CD4-positive, alpha-beta T cell (primary cell): ENCODE measurements around the gene KCNN3. TPM values are rescaled to one million over a fixed set of nuclear protein-coding genes. Genes with fewer than 3 reads are reported as not detected.

Experiments
- ATAC-seq: fragments of 200-7000 bp; cut with Tn5 transposase; one replicate; pipeline ENCODE4 v1.10.0; 2022; ENCODE audit warnings: mild to moderate bottlenecking; ENCODE audit not compliant: poor library complexity
- CTCF ChIA-PET: fragments of 350-600 bp; sonication (Branson Sonifier 250); formaldehyde crosslinking; loops from one replicate; lab custom pipeline; 2021; ENCODE audit warnings: antibody characterized with exemption, inconsistent platforms; lab: Charles Lee
- POLR2A ChIA-PET: fragments of 350-600 bp; sonication (Branson Sonifier 250); formaldehyde crosslinking; loops from one replicate; lab custom pipeline; 2021; ENCODE audit warnings: antibody characterized with exemption, inconsistent platforms; lab: Charles Lee
- DNase-seq, 14 experiments: peaks; one replicate each; pipeline ENCODE4 v3.0.0-alpha.2; 2013 to 2020; ENCODE audit warnings: mixed read lengths in 2 of 14
- H3K27ac ChIP-seq, 2 donors: one replicate each; pipeline versions ENCODE4 v1.5.1 to v1.7.0; 2013; ENCODE audit warnings: low read length in 2 of 2, low read depth in 1 of 2, mild to moderate bottlenecking in 1 of 2
- H3K27me3 ChIP-seq, 2 experiments: 1 replicate in 1 of 2; 2 replicates in 1 of 2; pipeline versions ENCODE4 v1.6.1 to v1.7.0; 2013; ENCODE audit warnings: low read length in 2 of 2, control low read depth in 1 of 2, mild to moderate bottlenecking in 1 of 2, moderate library complexity in 1 of 2; ENCODE audit not compliant: insufficient read depth in 2 of 2, control insufficient read depth in 1 of 2
- H3K36me3 ChIP-seq: one replicate; pipeline ENCODE4 v1.6.1; 2013; ENCODE audit warnings: low read length, control low read depth; ENCODE audit not compliant: insufficient read depth
- H3K4me1 ChIP-seq: one replicate; pipeline ENCODE4 v1.6.1; 2013; ENCODE audit warnings: low read length, control low read depth; ENCODE audit not compliant: insufficient read depth
- H3K4me3 ChIP-seq: one replicate; pipeline ENCODE4 v1.5.1; 2013; ENCODE audit warnings: mild to moderate bottlenecking, low read length, moderate library complexity
- H3K9me3 ChIP-seq, 2 experiments: 1 replicate in 1 of 2; 2 replicates in 1 of 2; pipeline versions ENCODE4 v1.6.1 to v1.7.0; 2013; ENCODE audit warnings: low read length in 2 of 2, mild to moderate bottlenecking in 2 of 2, control low read depth in 1 of 2, moderate library complexity in 1 of 2; ENCODE audit not compliant: control insufficient read depth in 1 of 2, insufficient read depth in 1 of 2
- H3K27ac Mint-ChIP-seq: one replicate; pipeline ENCODE4 v1.8.0; 2020; ENCODE audit warnings: mixed read lengths
- H3K27me3 Mint-ChIP-seq: one replicate; pipeline ENCODE4 v1.8.0; 2021; ENCODE audit warnings: mixed read lengths
- H3K36me3 Mint-ChIP-seq: one replicate; pipeline ENCODE4 v1.8.0; 2021; ENCODE audit warnings: low read depth, mixed read lengths
- H3K4me1 Mint-ChIP-seq: one replicate; pipeline ENCODE4 v1.8.0; 2021; ENCODE audit warnings: low read depth, mixed read lengths
- H3K4me3 Mint-ChIP-seq: one replicate; pipeline ENCODE4 v1.8.0; 2020; ENCODE audit warnings: mild to moderate bottlenecking, mixed read lengths
- H3K9me3 Mint-ChIP-seq: one replicate; pipeline ENCODE4 v1.8.0; 2020; ENCODE audit warnings: mixed read lengths
- intact Hi-C, 2 experiments: fragments of 100-400 bp; cut with DNase I in 1 of 2; cut with micrococcal nuclease in 1 of 2; formaldehyde crosslinking; loops; one replicate each; pipeline versions ENCODE4 v1.15.1 to v1.9.0; 2023 to 2025; cut with DNase I, micrococcal nuclease
- total RNA-seq, 174 experiments: library from RNA in 2 of 174; stranded (reverse) in 2 of 174; gene quantifications; one replicate each; pipeline ENCODE4 v1.2.3 and lab custom pipeline; 2021 to 2026
- TF ChIP-seq, protein P1 (sequence below): fragments of 200-600 bp; IDR thresholded peaks from one replicate; pipeline ENCODE4 v1.8.0; 2022; ENCODE audit warnings: antibody characterized with exemption, mild to moderate bottlenecking

The KCNN3 gene
- total RNA-seq, 2 experiments from 2014 or later = not detected

DNA sequence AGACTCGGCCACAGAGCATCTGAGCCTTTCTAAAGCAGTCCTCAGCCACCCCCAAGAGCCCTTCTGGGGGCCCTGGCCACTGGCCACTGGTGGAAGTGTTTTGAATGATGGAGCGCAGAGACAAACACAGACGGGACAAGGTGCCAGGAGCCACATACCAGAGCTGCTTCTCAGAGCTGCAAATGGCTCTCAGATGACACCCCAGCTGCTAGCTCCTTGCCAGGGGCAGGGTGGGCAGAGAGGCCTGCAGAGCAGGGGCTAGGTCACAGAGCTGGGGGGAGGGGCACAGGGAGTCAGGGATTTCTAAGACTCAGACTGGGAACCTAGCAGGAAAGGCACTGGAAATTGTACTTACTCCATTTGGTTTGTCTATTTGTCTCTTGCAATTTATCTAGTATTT is 30.4 kb downstream of the KCNN3 start:
- intact Hi-C loops = no loop called here
- Mint-ChIP-seq H3K27ac (no peak overlapping the region), H3K36me3 (no peaks in the 10 kb centered on the region), H3K9me3 (no peaks in the 10 kb centered on the region), H3K4me3 (no peak overlapping the region), H3K27me3 (no peaks in the 10 kb centered on the region), H3K4me1 (no peaks in the 10 kb centered on the region)
- Histone ChIP-seq H3K4me3 (no peak overlapping the region), H3K27me3 (peaks cover 0 to 3% of the 10 kb centered on the region in 2 experiments), H3K27ac (no peak overlapping the region), H3K36me3 (no peaks in the 10 kb centered on the region), H3K4me1 (no peaks in the 10 kb centered on the region), H3K9me3 (no peaks in the 10 kb centered on the region)
- TF ChIP-seq, protein P1, sequence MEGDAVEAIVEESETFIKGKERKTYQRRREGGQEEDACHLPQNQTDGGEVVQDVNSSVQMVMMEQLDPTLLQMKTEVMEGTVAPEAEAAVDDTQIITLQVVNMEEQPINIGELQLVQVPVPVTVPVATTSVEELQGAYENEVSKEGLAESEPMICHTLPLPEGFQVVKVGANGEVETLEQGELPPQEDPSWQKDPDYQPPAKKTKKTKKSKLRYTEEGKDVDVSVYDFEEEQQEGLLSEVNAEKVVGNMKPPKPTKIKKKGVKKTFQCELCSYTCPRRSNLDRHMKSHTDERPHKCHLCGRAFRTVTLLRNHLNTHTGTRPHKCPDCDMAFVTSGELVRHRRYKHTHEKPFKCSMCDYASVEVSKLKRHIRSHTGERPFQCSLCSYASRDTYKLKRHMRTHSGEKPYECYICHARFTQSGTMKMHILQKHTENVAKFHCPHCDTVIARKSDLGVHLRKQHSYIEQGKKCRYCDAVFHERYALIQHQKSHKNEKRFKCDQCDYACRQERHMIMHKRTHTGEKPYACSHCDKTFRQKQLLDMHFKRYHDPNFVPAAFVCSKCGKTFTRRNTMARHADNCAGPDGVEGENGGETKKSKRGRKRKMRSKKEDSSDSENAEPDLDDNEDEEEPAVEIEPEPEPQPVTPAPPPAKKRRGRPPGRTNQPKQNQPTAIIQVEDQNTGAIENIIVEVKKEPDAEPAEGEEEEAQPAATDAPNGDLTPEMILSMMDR = no peak
- ATAC-seq (no peak), DNase-seq (no peak)
- POLR2A ChIA-PET = no interaction called here
- CTCF ChIA-PET = no interaction called here

- Histone ChIP-seq H3K4me3 (no peak overlapping the region), H3K4me1 (no peaks in the 10 kb centered on the region), H3K36me3 (no peaks in the 10 kb centered on the region), H3K9me3 (no peaks in the 10 kb centered on the region), H3K27me3 (peaks cover 0 to 3% of the 10 kb centered on the region in 2 experiments), H3K27ac (no peak overlapping the region)
- Mint-ChIP-seq H3K27ac (no peak overlapping the region), H3K27me3 (no peaks in the 10 kb centered on the region), H3K4me1 (no peaks in the 10 kb centered on the region), H3K9me3 (no peaks in the 10 kb centered on the region), H3K4me3 (no peak overlapping the region), H3K36me3 (no peaks in the 10 kb centered on the region)
- ChIA-PET CTCF (no interaction called here), POLR2A (no interaction called here)
- DNase-seq (no peak), ATAC-seq (no peak)
- TF ChIP-seq, protein P1 = no peak
- intact Hi-C loops = no loop called here
Observed at GRCh38 chr1:154838988-154839387, 31.1 kb downstream of the KCNN3 start.

GRCh38 chr1:154838461-154838860 is 31.6 kb downstream of the KCNN3 start:
- Mint-ChIP-seq H3K27me3 (no peaks in the 10 kb centered on the region), H3K4me3 (no peak overlapping the region), H3K4me1 (no peaks in the 10 kb centered on the region), H3K27ac (no peak overlapping the region), H3K36me3 (no peaks in the 10 kb centered on the region), H3K9me3 (no peaks in the 10 kb centered on the region)
- H3K36me3 ChIP-seq = no peaks in the 10 kb centered on the region
- CTCF ChIA-PET = no interaction called here
- peaks cover 0 to 3% of the 10 kb centered on the region in 2 experiments for H3K27me3 ChIP-seq
- TF ChIP-seq, protein P1 = no peak
- intact Hi-C loops = no loop called here
- H3K4me3 ChIP-seq = no peak overlapping the region
- ATAC-seq (no peak), DNase-seq (no peak)
- no peaks in the 10 kb centered on the region for H3K4me1 ChIP-seq
- H3K9me3 ChIP-seq = no peaks in the 10 kb centered on the region
- POLR2A ChIA-PET = no interaction called here
- H3K27ac ChIP-seq = no peak overlapping the region
